A549 (cell line): ENCODE results near the gene BDH1. TPM values are rescaled to one million over a fixed set of nuclear protein-coding genes. Genes with fewer than 3 reads are reported as not detected.

Source experiments
- ATAC-seq, 2 experiments: fragments of 200-7000 bp in 1 of 2; fragments of >200 bp in 1 of 2; cut with Nextera tagmentation in 1 of 2; cut with Tn5 transposase in 1 of 2; 3 replicates each; pipeline versions ENCODE4 v1.8.0 to v1.9.1; 2018 to 2020; ENCODE audit warnings: mild to moderate bottlenecking in 1 of 2, moderate library complexity in 1 of 2
- CTCF ChIA-PET: fragments of 300-600 bp; sonication (Branson Sonifier 250); formaldehyde crosslinking; extraction: SDS; loops from one replicate; lab custom pipeline; 2021; ENCODE audit warnings: antibody characterized with exemption, inconsistent platforms; lab: Yijun Ruan, JAX
- POLR2A ChIA-PET: fragments of 350-600 bp; formaldehyde crosslinking; extraction: SDS; loops from one replicate; lab custom pipeline; 2021; ENCODE audit warnings: antibody characterized with exemption, inconsistent platforms; lab: Yijun Ruan, JAX
- DNase-seq, 2 experiments: peaks; one replicate each; pipeline versions ENCODE4 v3.0.0 to v3.0.0-alpha.2; 2011 to 2016; ENCODE audit warnings: low read depth in 1 of 2, low spot score in 1 of 2
- FAIRE-seq: peaks from 2 replicates; lab custom pipeline; 2011; peaks lifted over from hg19 to GRCh38; lab: Jason Lieb, UNC
- H3K27ac ChIP-seq, 2 experiments: fragments of >200 bp; sonication (Bioruptor Twin); formaldehyde crosslinking; 3 replicates each; pipeline ENCODE4 v1.5.1; 2016 to 2017
- H3K4me1 ChIP-seq: fragments of >200 bp; sonication (Bioruptor Twin); formaldehyde crosslinking; 3 replicates; pipeline ENCODE4 v1.6.1; 2016
- H3K4me2 ChIP-seq: fragments of >200 bp; sonication (Bioruptor Twin); formaldehyde crosslinking; 3 replicates; pipeline ENCODE4 v1.6.1; 2016
- H3K4me3 ChIP-seq: fragments of >200 bp; sonication (Bioruptor Twin); formaldehyde crosslinking; 3 replicates; pipeline ENCODE4 v1.5.1; 2016
- H3K9me3 ChIP-seq: fragments of >200 bp; sonication (Bioruptor Twin); formaldehyde crosslinking; 3 replicates; pipeline ENCODE4 v1.6.1; 2016
- EHF ChIP-seq: fragments of 250-450 bp; sonication (Bioruptor Pico); IDR thresholded peaks from 2 replicates; pipeline ENCODE4 v1.5.0; 2020; ENCODE audit warnings: mild to moderate bottlenecking
- ESRRA ChIP-seq: fragments of 150-350 bp; IDR thresholded peaks from 2 replicates; pipeline ENCODE4 v1.6.1; 2014; ENCODE audit warnings: mild to moderate bottlenecking, low read length, borderline replicate concordance
- GATA3 ChIP-seq: IDR thresholded peaks from 2 replicates; pipeline ENCODE4 v1.6.1; 2012; ENCODE audit warnings: borderline replicate concordance
- HDAC2 ChIP-seq: fragments of 200-600 bp; sonication (generic); IDR thresholded peaks from 2 replicates; pipeline ENCODE4 v1.6.1; 2016
- HOXB13 ChIP-seq: fragments of 250-450 bp; sonication (Bioruptor Pico); IDR thresholded peaks from 2 replicates; pipeline ENCODE4 v1.5.0; 2020; ENCODE audit warnings: low read depth, mild to moderate bottlenecking, moderate library complexity
- HOXB5 ChIP-seq: fragments of 250-450 bp; sonication (Bioruptor Pico); IDR thresholded peaks from 2 replicates; pipeline ENCODE4 v1.5.0; 2020; ENCODE audit warnings: mild to moderate bottlenecking, moderate library complexity
- JUN ChIP-seq, 2 experiments: fragments of >200 bp; sonication (Bioruptor Twin); formaldehyde crosslinking; IDR thresholded peaks; 2 replicates in 1 of 2; 3 replicates in 1 of 2; pipeline ENCODE4 v1.6.1; 2016 to 2017
- JUNB ChIP-seq: fragments of >200 bp; sonication (Bioruptor Twin); formaldehyde crosslinking; IDR thresholded peaks from 2 replicates; pipeline ENCODE4 v1.6.1; 2016
- MAFK ChIP-seq: fragments of 450-650 bp; IDR thresholded peaks from 2 replicates; pipeline ENCODE4 v1.6.1; 2014; ENCODE audit not compliant: partially characterized antibody
- MAX ChIP-seq: IDR thresholded peaks from 2 replicates; pipeline ENCODE4 v1.6.1; 2012
- PBX3 ChIP-seq: IDR thresholded peaks from 2 replicates; pipeline ENCODE4 v1.6.1; 2012
- PHF8 ChIP-seq: fragments of 200-600 bp; sonication (generic); IDR thresholded peaks from 2 replicates; pipeline ENCODE4 v1.6.1; 2016; ENCODE audit warnings: low read depth, mild to moderate bottlenecking, antibody characterized with exemption, moderate library complexity, borderline replicate concordance
- POLR2A ChIP-seq: IDR thresholded peaks from 2 replicates; pipeline ENCODE4 v1.6.1; 2012; ENCODE audit warnings: mild to moderate bottlenecking, low read length
- RCOR1 ChIP-seq: fragments of 150-350 bp; IDR thresholded peaks from 2 replicates; pipeline ENCODE4 v1.6.1; 2014; ENCODE audit warnings: antibody characterized with exemption, low read length, low read depth
- RFX5 ChIP-seq: fragments of 450-650 bp; IDR thresholded peaks from 2 replicates; pipeline ENCODE4 v1.7.1; 2014; ENCODE audit warnings: antibody characterized with exemption, mild to moderate bottlenecking, moderate library complexity
- RNF2 ChIP-seq: fragments of 200-600 bp; sonication (generic); IDR thresholded peaks from 2 replicates; pipeline ENCODE4 v1.6.1; 2016; ENCODE audit warnings: low read depth, mild to moderate bottlenecking, antibody characterized with exemption, moderate library complexity, borderline replicate concordance
- ZSCAN20 ChIP-seq: fragments of 250-450 bp; sonication (Bioruptor Pico); IDR thresholded peaks from 2 replicates; pipeline ENCODE4 v1.8.0; 2022; ENCODE audit warnings: mild to moderate bottlenecking, moderate library complexity
- WGBS: methylation state at CpG from one replicate; pipeline ENCODE4 v1.1.6; 2017; ENCODE audit errors: missing lambda C conversion rate; 5-methylcytosine and 5-hydroxymethylcytosine counted together
- polyA plus RNA-seq, 4 experiments: library from polyadenylated mRNA; depleted of rRNA in 3 of 4; stranded (reverse); fragments of >200 nt; fragmentation: RNase III in 1 of 4; extraction: RNeasy Plus Mini Kit Qiagen cat#74134 plus additional on column Dnase treatment in 1 of 4; gene quantifications; 2 replicates in 3 of 4; 3 replicates in 1 of 4; pipeline ENCODE4 v1.2.3, GENCODE V29; 2011 to 2017

Gene BDH1
- polyA plus RNA-seq, 2 of the 4 experiments (the other 2 are of a cell fraction) = 3.1 to 4.6 TPM

GRCh38 chr3:197522183-197522715 lies 33.5 kb downstream of the BDH1 start:
- Histone ChIP-seq H3K4me2 (peak overlapping the region; percentile 91), H3K9me3 (no peaks in the 10 kb centered on the region), H3K4me3 (no peak overlapping the region), H3K4me1 (peaks cover 37% of the 10 kb centered on the region), H3K27ac (peak overlapping the region; percentile 97 to 99)
- FAIRE-seq = no peak
- no peak for ATAC-seq
- WGBS = 81% methylated on average over 12 of the region's 13 CpGs
- no peak for DNase-seq
- ChIA-PET CTCF (interaction anchor here (3.4 kb wide), 1 partner anchor 12 kb away, joined by 15 read pairs; no protein-coding TSS in a partner anchor), POLR2A (no interaction called here)
- TF ChIP-seq HOXB5 = no peak
- no peak for TF ChIP-seq PBX3
- TF ChIP-seq JUNB = no peak
- no peak for TF ChIP-seq GATA3

GRCh38 chr3:197521277-197522182 lies 34.2 kb downstream of the BDH1 start:
- TF ChIP-seq MAFK = no peak
- FAIRE-seq (no peak), ATAC-seq (no peak), DNase-seq (no peak)
- ChIA-PET CTCF (interaction anchor here (0.8 to 3.4 kb wide), 2 partner anchors 11 kb away, joined by 3 to 15 read pairs; no protein-coding TSS in a partner anchor), POLR2A (interaction anchor here (0.7 kb wide), 1 partner anchor 224 kb away, joined by 3 read pairs; no protein-coding TSS in a partner anchor)
- H3K4me3 ChIP-seq = peak overlapping the region; percentile 35; the same call in 2 of the 3 replicates
- H3K9me3 ChIP-seq = no peaks in the 10 kb centered on the region
- H3K4me2 ChIP-seq = peak overlapping the region; percentile 91
- peak overlapping the region; percentile 97 to 99 for H3K27ac ChIP-seq
- H3K4me1 ChIP-seq = peaks cover 44% of the 10 kb centered on the region
- 90% methylated on average over 18 of the region's 18 CpGs for WGBS

GRCh38 chr3:197520311-197521276 lies 35.2 kb downstream of the BDH1 start:
- Histone ChIP-seq H3K4me1 (peaks cover 52% of the 10 kb centered on the region), H3K9me3 (no peaks in the 10 kb centered on the region), H3K27ac (peak overlapping the region; percentile 97 to 99), H3K4me3 (peak overlapping the region; percentile 35), H3K4me2 (peak overlapping the region; percentile 91)
- POLR2A ChIA-PET = interaction anchor here (0.7 kb wide), 1 partner anchor 223 kb away, joined by 3 read pairs; no protein-coding TSS in a partner anchor
- ATAC-seq (peak; percentile 82 to 88), DNase-seq (peak; percentile 91 to 94), FAIRE-seq (no peak)
- no peak for TF ChIP-seq RFX5
- TF ChIP-seq PHF8 = peak; percentile 21; the same call in 1 of the 2 replicates
- no peak for TF ChIP-seq HOXB5
- TF ChIP-seq MAX = peak; percentile 58; the same call in 1 of the 2 replicates
- peak; percentile 78 for TF ChIP-seq POLR2A
- peak in 1 of 2 experiments; percentile 44; a peak in 2 of 5 replicates for TF ChIP-seq JUN (IDR thresholded peaks at IDR 0.05)
- CTCF ChIA-PET = interaction anchor here (0.6 to 3.4 kb wide), 3 partner anchors 10 to 186 kb away, joined by 3 to 15 read pairs (median 4); no protein-coding TSS in a partner anchor
- WGBS = 5% methylated on average over 24 of the region's 31 CpGs

GRCh38 chr3:197519801-197520211 lies 36.0 kb downstream of the BDH1 start:
- Histone ChIP-seq H3K27ac (peak overlapping the region; percentile 97 to 99), H3K4me2 (peak overlapping the region; percentile 91), H3K4me3 (no peak overlapping the region), H3K9me3 (no peaks in the 10 kb centered on the region), H3K4me1 (peaks cover 53% of the 10 kb centered on the region)
- DNase-seq (peak; percentile 27 to 66), ATAC-seq (peak; percentile 44; a peak in 4 of 6 replicates), FAIRE-seq (no peak)
- ChIA-PET POLR2A (no interaction called here), CTCF (interaction anchor here (1.1 kb wide), 1 partner anchor 263 kb away, joined by 5 read pairs; no protein-coding TSS in a partner anchor)
- no peak for TF ChIP-seq ESRRA
- TF ChIP-seq RNF2 = no peak
- TF ChIP-seq RCOR1 = no peak
- no peak for TF ChIP-seq EHF (CRISPR knock-in tag)
- TF ChIP-seq RFX5 = no peak
- TF ChIP-seq ZSCAN20 (CRISPR knock-in tag) = no peak
- TF ChIP-seq MAX = no peak
- no peak for TF ChIP-seq HDAC2
- no peak for TF ChIP-seq HOXB13 (CRISPR knock-in tag)
- 15% methylated on average over 7 of the region's 18 CpGs for WGBS
